ENCODE measurements around the gene RPL27. TPM values are rescaled to one million over a fixed set of nuclear protein-coding genes. Genes with fewer than 3 reads are reported as not detected.
A peak's percentile ranks its signal among the peaks of the same experiment; 100 is the strongest.

The RPL27 gene
- total and polyA plus RNA-seq, 2 donors (not counting 3 experiments of a cell fraction or from before 2014, with no cell fraction given): 1,014 to 2,467 TPM

DNA sequence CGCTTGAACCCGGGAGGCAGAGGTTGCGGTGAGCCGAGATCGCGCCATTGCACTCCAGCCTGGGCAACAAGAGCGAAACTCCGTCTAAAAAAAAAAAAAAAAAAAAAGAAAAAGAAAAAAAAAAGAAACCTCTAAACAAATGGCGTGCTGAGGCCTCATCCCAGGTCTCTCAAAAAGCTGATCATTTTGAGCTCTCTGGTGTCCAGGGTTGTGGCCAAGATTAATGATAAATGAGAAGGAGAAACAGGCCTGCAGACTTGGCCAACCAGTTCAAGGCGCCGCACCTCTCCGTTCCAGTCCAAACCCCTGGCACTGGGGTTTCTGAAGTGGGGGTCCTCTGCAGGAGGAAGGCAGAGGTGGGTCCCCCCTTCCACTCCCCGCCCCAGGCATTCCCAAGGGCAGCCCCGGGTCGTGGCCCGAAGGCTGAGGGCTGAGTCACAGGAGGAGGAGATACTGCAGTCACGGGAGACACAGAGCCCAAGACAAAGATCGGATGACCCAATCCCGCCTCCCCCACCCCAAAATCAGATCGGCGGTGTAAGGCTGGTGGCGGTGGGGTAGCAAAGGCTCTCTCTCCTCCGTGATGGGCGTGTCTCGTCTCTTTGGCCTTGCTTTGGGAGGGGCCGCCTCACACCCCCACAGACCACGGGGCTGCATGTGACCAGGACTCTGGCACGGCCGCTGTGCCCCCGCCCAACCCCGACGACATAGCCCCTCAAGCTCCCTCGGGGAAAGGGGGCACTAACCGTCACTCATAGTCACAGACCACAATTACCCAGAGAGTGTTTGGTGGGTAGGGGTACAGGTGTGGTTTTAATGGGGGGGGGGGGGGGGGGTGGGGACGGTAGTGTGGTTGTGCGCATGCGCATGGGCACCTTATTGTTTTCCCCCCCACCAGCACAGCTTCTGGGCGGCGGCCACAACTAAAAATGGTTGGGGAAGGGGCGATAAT is 22.8 kb downstream of the RPL27 start:
- H3K27me3 ChIP-seq (ENCODE audit: control insufficient read depth in 2 of 2, insufficient read depth in 2 of 2, low read length in 2 of 2): no peaks in the 10 kb centered on the region
- peak overlapping the region; percentile 44 for H3K4me2 ChIP-seq (ENCODE audit: insufficient read depth, low read length)
- CTCF ChIA-PET: interaction anchor here (0.6 to 5.5 kb wide), 3 partner anchors 10 to 295 kb away, joined by 3 to 22 read pairs (median 3); partner anchors contain the start of gene IFI35
- DNase-seq (ENCODE audit: low read depth, low spot score) (peak; percentile 72), FAIRE-seq (peak; percentile 81)
- peak overlapping the region; percentile 71 for H3K9ac ChIP-seq (replicated peaks; ENCODE audit: extremely low read depth, insufficient read depth, low read length)
- peak; percentile 82 for TF ChIP-seq POLR2AphosphoS5 (IDR thresholded peaks at IDR 0.05; ENCODE audit: insufficient read depth, low read depth, low read length)
- TF ChIP-seq POLR2A (IDR thresholded peaks at IDR 0.05; ENCODE audit: low read depth, low read length): peak; percentile 55
- TF ChIP-seq GATA2 (IDR thresholded peaks at IDR 0.05; ENCODE audit: insufficient read depth, insufficient read length, low read depth, low read length): peak; percentile 33
- TF ChIP-seq, protein P1, sequence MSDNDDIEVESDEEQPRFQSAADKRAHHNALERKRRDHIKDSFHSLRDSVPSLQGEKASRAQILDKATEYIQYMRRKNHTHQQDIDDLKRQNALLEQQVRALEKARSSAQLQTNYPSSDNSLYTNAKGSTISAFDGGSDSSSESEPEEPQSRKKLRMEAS (IDR thresholded peaks at IDR 0.05; ENCODE audit: insufficient read depth, insufficient read length): no peak
- peak; percentile 58 for TF ChIP-seq FOS (IDR thresholded peaks at IDR 0.05; ENCODE audit: borderline replicate concordance, insufficient read depth, low read length)
- TF ChIP-seq, protein P2, sequence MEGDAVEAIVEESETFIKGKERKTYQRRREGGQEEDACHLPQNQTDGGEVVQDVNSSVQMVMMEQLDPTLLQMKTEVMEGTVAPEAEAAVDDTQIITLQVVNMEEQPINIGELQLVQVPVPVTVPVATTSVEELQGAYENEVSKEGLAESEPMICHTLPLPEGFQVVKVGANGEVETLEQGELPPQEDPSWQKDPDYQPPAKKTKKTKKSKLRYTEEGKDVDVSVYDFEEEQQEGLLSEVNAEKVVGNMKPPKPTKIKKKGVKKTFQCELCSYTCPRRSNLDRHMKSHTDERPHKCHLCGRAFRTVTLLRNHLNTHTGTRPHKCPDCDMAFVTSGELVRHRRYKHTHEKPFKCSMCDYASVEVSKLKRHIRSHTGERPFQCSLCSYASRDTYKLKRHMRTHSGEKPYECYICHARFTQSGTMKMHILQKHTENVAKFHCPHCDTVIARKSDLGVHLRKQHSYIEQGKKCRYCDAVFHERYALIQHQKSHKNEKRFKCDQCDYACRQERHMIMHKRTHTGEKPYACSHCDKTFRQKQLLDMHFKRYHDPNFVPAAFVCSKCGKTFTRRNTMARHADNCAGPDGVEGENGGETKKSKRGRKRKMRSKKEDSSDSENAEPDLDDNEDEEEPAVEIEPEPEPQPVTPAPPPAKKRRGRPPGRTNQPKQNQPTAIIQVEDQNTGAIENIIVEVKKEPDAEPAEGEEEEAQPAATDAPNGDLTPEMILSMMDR (IDR thresholded peaks at IDR 0.05; ENCODE audit: extremely low read depth in 1 of 2, insufficient read depth in 1 of 2, low read depth in 1 of 2, low read length in 2 of 2): no peak
- no peak for TF ChIP-seq EZH2 (IDR thresholded peaks at IDR 0.05; ENCODE audit: borderline replicate concordance, low read depth, low read length, severe bottlenecking)
- peaks cover 0 to 14% of the 10 kb centered on the region in 2 experiments for H3K36me3 ChIP-seq (ENCODE audit: control insufficient read depth in 2 of 2, extremely low read depth in 1 of 2, insufficient read depth in 2 of 2, low read length in 2 of 2)
- peaks cover 37% of the 10 kb centered on the region for H3K79me2 ChIP-seq (ENCODE audit: control insufficient read depth, insufficient read depth, low read length)
- dilution Hi-C loops (cut with MboI; ENCODE audit: extremely low pct_ligation_motif_present, low sequenced_read_pairs) (no loop called here), intact Hi-C loops (cut with micrococcal nuclease) (loop anchor here (1.0 to 2.0 kb wide), 3 partner anchors 14 to 150 kb away; partner anchors contain the start of genes IFI35, NBR1 and RPL27)
- peak overlapping the region; percentile 60 for H3K27ac ChIP-seq (ENCODE audit: insufficient read depth, low read depth, low read length)
- POLR2A ChIA-PET: interaction anchor here (0.5 to 2.7 kb wide), 4 partner anchors 20 to 295 kb away, joined by 3 to 13 read pairs (median 4); partner anchors contain the start of gene RPL27
- peak overlapping the region; percentile 78 to 97 (median 82) for H3K4me3 ChIP-seq (replicated peaks in 1 of 3; ENCODE audit: insufficient read depth in 1 of 3, low read depth in 1 of 3, low read length in 3 of 3)
- H4K20me1 ChIP-seq (replicated peaks; ENCODE audit: control insufficient read depth, extremely low read depth, insufficient read depth, low read length): no peaks in the 10 kb centered on the region
- no peaks in the 10 kb centered on the region for H3K9me3 ChIP-seq (replicated peaks; ENCODE audit: control insufficient read depth, insufficient read depth, low read length)
- H3K9me1 ChIP-seq (replicated peaks; ENCODE audit: control insufficient read depth, extremely low read depth, insufficient read depth, low read length): no peaks in the 10 kb centered on the region
- peak overlapping the region; percentile 87 for H2AFZ ChIP-seq (ENCODE audit: low read depth, low read length)
- BruUV-seq (replicated peaks): no TSS peak
- peaks cover 31% of the 10 kb centered on the region for H3K4me1 ChIP-seq (ENCODE audit: control insufficient read depth, extremely low read depth, insufficient read depth, low read length)

All from endothelial cell of umbilical vein (primary cell).